HG03108 (cell line): ENCODE data around the gene RTN4RL1.
"Not testable (repeated sequence)": the region's sequence is repeated elsewhere in the genome, so short reads cannot be mapped to it uniquely, and the experiment has no call there.

Source experiments
- ATAC-seq: cut with Tn5 transposase; IDR thresholded peaks from one replicate; pipeline ENCODE4 v1.9.1; 2021; ENCODE audit warnings: moderate library complexity; ENCODE audit not compliant: unreplicated experiment

RTN4RL1 gene

DNA sequence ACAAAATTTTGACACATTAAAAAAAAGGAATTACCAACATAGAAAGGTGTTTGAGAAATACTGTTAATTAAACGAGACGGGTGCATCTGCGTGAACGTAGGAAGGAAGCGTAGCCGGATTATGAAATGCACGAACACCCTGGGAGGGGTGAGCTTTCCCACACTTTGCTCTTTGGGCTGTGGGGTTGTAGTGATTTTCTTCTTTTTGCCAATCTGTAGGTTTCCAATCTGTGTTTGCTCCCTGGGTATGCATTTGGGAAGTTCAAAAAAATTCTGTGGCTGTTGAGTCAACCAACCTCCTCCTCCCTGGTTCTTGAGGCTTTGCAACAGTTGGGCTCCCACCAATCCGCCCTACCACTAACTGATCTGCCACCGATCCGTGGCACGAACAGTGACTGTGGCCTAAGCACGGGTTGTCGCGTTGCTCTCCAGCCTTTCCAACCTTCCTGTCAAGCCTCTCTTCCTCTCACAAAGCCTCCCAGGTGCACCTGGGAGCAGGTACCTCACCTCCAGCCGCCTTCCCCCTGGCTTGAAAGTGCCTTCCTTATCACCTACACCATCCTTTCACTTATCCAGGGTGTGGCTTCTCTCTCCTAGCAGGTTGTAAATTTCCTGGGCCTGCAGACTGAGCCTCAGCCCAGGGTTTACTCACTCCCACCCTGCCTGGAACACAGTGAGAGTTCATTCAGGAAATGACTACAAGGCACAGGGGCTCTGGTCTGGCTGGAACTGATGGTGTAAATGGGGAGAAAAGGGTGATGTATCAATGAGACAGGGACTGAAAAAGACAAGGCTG, 16.6 kb downstream of the RTN4RL1 start:
- ATAC-seq: no peak

DNA sequence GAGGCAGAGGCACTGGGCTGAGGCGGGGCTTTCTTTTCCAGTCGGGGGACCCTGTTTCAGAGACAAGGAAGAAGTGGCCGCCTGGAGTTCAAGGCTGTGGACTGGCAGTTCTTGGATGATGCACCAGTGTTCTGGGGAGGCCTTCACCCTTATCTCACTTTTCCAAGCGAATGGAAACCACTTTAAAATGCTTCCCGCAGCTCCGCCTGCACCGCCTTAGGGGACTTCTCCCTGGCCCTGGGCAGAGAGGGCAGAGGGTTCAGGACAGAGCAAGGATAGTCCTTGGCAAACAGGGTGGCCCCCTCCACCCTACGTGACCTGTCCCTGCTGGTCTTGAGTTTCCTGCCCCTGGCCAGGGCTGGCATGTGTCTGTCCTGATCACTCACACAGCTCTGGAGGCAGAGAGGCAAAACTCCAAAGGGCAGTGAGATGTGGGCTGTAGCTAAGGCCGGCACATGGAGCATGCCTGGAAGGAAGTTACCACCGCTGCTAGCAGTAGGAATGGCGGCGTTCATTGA, 20.6 kb downstream of the RTN4RL1 start:
- no peak for ATAC-seq

DNA sequence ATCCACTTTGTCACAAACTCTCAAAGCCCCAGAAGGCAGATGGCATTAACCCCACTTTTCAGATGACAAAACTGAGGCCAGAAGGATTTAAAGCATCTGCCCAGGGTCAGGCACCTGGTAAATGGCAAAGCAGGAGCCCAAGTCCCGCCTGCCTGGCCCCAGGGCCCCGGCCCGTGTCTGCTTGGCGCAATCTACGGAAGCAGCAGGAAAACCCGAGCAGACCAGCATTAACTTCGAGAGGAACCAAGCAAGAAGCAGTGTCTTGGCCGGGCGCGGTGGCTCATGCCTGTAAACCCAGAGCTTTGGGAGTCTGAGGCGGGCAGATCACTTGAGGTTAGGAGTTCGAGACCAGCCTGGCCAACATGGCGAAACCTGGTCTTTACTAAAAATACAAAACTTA, 21.6 kb downstream of the RTN4RL1 start:
- no peak for ATAC-seq

DNA sequence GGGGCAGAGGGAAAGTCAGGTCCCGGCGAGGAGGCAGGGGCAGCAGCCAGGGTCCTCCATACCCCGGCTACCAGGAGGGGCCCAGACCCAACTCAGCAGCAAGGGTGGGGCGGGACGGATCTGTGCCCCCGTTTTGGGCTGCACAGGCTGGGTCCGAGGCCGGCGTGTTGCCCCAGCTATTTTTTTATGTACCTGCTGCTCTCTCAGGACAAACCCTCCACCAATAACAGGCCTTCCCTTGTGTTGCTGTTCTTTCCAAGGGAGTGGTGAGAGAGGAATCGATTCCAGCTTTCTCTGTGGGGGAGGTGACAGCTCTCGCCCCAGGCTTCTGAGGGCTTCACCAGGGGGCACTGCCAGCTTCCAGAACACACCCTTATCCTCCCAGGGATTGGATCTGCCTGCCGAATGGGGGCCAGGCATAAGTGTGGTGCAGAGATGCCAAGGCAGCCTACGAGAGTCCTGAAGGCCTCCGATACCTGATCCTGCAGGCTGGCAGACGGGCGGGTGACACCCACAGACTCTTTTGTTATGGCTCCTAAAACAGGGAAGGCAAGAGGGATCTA, 22.3 kb downstream of the RTN4RL1 start:
- no peak for ATAC-seq

DNA sequence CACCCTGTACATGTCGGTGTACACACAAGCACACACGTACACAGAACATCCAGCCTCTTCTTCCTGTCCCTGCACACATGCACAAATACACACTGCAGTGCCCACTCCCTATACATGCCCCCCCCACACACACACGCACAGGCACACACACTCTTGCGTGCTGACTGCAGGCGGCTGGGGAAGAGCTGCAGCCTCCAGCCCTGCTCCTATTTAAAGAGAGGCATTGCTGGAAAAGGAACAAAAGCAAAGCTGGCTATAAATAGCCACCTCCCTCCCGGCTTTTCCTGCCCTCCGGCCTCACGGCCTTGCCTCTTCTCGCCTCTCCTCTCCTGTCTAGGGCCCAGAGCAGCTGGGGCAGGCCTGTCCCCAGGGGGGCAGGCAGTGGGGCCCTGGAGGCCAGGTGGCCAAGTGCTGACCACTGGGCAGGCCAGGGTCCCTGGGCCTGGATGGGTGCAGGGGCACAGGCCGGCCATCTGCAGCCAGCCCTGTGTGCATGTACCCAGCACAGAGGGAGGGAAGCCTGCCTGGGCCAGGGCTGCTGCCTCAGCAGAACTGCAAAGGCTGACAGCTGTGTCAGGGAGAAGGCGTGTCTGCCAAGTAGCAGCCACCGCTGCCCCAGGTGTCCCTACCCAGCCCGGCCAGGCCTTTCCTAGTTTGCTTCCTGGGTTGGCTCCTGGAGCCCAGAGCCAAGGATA, 25.4 kb downstream of the RTN4RL1 start:
- no peak for ATAC-seq

DNA sequence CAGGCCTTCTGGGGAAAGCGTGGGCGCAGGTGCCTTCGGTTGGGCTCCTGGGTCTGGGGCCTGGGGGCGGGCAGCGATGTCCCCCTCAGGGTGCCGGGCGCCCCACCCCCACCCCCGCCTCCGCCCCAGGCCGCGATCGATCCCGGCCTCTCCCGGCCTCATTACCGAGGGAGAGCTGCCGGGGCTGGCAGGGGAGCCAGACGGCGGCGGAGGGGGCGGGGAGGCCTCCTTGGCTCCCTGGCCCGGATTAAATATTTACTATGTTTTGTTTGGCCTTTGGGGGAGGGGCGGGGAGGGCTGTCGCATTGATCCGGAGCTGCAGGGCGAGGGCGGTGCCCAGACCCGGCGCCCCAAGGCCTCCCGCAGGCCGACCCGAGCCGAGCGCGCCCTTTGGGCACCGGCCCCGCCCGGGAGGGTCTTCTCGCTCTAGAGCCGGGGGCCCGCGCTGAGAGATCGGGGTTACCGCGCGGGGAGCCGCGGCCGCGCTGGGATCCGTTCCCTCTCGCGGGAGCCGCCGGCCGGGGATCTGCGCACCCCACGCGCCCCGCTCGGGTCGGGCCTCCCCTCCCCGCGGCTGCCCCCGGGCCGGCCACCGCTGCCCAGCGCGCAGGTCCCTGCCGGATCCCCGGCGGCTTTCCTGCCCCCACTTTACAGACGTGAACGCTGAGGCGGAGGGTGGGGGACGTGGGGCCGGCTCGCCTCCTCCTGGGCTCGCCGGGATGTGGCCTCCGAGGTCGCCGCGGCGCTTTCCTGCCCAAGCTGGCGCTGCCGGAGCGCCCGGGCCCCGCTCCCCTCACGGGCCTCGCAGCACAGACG, 27.0 kb downstream of the RTN4RL1 start:
- no peak for ATAC-seq

DNA sequence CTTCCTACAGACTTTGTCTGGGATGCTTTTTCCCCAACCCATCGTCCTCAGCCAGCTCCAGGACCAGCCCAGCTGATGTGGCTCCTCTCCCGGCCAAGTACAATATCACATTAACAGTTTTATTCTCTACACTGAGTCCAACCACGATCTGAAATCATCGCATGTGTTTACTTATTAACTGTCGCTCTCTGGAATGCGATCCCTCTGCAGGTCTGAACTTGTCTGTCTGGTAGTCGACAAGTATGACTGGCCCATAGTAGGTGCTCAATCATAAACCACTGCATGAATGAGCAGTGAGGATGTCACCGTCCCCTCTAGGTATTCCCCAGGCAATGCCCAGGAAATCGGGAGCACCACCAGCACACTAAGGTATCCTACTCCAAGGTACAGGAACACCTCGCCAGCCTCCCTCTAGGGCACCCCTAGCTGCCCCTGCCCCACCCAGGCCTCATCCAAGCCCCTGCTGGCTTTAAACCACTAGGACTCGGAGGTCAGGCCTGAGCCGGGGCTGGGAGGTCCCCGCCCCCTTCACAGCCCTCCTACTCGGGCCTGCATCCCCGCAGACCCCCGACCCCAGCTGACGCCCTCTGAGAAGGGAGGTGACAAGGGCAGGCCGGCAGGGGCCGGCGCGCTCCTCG, 27.7 kb downstream of the RTN4RL1 start:
- ATAC-seq: no peak

DNA sequence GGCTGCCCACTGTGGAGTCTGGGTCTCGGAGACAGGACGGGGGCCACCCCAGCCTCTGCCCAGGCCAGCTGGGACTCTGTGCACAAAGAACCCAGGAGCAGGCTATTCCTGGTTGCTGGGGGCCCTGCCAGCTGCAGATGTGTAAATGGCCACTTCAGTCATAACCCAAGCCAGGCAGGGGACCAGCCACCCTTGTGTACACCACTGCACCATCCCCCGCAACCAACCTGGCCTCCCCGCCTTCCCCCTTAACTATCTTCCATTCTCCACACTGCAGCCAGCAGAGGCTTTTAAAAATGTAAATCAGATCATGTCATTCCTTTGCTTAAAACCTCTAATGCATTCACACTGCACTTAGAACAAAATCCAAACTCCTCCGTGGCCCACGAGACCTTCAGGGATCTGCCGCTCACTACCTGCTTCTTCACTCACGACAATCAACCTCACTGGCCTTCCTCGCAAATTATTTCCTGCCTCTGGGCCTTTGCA, 28.3 kb downstream of the RTN4RL1 start:
- ATAC-seq: no peak

DNA sequence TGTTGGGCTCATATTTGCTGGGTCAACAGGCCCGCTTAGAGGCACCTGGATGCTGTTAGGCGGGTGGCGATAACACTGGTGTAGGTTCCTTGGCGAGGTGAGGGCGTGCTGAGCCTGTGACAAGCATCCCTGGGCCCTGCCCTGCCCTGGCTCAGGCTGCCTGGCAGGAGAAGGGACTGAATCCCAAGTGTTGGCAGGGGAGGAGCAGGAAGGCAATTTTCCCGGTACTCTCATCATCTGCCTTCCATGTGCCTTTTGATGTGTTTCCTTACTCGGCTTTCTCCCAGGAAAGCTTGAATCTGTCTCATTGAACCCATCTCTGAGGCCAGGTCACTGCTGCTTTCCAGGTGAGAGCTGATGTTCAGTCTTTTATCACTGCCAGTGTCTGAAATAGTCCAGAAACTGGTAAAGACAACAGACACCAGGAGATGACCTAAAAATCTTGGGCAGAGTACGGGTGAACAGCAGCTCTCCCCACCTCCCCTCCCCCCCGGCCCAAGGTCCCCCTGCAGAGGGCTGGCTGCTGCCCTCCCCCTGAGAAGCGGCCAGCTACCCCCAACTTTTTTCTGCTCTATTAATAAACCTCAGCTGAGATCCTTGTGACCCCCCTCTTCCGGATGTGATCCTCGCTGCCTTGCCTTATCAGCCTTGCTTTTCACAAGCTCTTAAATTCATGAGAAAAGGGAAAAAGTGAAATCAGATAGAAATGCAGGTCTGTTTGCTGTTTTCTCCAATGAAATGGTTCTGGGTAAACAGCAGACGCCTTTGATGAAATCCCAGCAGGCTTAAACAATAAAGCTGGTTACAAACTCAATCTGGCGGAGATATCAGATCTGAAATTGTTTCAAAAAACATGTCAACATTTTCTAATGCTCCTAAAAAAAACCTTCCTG, 29.0 kb downstream of the RTN4RL1 start:
- ATAC-seq: no peak

DNA sequence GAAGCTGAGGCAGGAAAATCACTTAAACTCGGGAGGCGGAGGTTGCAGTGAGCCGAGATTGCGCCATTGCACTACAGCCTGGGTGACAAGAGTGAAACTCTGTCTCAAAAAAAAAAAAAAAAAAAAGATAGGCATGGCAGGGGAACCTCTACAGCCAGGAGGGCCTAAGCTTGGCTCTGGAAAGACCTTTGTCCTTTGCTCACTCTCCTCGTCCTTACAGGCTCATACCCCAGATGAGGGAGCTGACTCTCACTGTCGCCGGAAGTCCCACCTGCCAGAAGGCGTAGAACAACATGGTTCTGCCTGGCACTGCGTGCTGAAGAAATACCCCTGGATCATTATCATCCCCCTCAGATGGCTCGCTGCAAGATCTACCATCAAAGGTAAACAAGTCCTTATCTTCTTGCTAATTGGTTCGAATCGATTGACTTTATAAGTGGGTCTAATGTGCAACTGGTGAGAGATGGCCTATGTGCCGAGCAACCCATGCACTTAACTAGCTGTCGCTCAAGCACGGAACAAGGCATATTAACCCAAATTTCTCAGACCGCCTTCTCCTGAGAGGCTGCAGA, 29.7 kb downstream of the RTN4RL1 start:
- ATAC-seq: no peak

DNA sequence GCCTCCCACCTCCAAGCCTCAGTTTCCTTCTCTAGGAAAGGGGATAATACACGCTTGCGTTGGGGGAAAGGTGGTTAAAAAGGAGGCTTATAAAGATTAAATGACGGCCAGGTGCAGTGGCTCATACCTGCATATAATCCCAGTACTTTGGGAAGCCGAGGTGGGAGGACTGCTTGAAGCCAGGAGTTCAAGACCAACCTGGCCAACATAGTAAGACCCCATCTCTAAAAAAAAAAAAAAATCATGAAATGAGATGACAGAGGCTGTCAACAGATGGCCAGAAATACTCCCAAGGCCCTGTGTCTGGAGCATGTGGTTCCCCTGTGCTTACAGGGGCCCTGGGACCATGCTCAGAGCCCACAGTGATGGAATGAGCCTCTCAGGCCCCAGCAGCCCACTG, 30.4 kb downstream of the RTN4RL1 start:
- no peak for ATAC-seq

DNA sequence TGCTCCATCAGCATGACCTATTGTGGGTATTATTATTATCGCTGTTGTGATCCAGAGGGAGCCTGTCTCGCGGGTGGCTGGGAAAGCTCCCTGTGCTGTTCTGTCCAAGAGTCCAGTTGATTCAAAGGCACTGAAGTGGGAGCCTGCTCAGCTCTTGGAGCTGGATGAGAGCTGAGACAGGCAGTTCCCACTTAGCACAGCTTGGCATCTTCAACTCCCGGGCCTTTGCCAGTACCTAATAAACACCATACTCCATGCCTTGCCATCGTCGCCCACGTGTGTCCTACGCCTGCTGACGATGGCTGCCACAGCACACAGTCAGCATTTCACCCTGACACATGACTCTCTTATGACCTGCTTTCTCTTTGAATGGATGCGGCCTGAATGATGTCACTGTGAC, 32.6 kb downstream of the RTN4RL1 start:
- ATAC-seq: no peak

DNA sequence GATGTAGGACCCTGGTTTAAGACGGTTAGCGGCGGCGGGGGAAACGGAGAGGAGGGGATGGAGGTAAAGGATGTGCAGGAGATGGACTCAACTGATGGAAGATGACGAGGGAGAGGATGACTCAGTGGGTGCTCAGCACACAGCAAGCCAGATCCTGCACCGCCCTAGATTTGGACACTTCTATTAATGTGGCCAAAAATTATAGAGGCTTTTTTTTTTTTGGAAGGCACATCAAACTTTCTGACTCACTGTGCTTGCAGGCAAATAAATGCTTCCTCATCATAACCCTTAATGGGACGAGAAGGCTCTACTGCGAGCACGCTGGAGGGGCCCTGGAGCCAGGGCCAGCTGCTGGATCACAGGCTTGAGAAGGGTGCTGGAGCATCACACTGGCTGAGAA, 36.0 kb downstream of the RTN4RL1 start:
- no peak for ATAC-seq

DNA sequence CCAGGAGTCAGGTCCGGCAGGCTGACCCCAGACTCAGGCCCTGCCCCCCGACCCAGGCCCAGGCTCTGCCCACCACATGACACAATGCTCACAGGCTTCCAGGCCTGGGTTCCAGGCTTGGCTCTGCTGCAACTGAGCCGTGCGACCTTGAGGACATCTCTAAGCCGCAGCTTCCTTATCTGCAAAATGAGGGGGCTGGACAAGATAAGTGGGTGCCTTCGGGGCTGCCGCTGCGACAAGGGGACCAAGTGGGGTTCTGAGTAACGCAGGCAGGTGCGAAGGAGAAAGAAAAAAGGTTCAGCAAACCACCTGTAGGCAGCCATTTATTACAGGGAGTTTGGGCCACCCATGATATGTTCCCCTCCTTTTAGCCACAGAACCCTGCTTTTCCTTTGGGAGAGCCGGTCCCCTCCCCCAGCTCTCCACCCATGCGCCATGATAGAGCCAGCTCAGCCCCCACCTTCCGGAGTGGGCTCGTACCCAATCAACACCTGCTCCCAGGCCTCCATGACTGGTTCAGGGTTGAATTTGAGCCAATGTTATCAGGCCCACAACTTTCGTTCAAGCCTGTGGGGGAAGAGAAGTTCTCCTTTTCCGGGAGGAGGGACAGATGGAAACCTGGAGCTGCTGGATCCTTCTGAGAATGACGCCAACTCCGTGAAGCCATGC, 38.2 kb downstream of the RTN4RL1 start:
- ATAC-seq: no peak

DNA sequence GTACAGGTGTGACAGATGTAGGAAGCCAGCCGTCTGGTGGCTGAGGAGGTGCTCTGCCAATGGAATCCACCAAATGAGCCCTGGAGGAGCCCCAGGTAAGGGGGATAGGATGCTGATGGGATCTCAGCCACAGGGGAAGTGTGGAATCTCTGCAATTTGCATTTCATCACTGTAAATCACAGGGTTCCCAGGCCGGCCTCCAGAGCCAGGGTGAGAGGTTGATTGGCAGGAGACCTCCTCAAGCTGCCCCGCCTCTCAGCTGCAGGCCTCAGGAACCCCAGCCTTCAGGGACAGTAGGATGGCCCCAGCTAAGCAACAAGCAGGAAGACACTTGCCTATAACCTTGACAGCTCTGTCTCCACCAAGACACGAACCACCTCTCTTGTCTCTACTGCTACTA, 39.4 kb downstream of the RTN4RL1 start:
- ATAC-seq: no peak

DNA sequence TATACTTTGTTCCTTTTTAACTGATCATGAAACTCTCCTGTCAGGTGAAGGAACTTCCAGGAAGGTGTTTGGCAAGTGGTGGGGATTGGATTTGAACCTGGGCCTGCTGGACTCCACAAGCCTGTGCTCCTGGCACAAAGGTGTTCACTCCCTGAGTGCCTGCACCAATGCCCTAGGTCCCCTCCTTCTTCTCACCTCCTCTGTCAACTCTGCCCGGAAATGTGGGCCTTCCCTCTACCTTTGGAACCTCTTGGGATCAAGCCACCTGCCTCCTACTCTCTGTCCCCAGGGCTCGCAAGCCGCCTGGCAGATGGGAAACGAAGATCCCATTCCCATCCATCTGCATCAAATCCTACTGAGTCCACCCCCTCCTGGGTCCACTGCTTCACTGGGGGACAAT, 40.0 kb downstream of the RTN4RL1 start:
- no peak for ATAC-seq

DNA sequence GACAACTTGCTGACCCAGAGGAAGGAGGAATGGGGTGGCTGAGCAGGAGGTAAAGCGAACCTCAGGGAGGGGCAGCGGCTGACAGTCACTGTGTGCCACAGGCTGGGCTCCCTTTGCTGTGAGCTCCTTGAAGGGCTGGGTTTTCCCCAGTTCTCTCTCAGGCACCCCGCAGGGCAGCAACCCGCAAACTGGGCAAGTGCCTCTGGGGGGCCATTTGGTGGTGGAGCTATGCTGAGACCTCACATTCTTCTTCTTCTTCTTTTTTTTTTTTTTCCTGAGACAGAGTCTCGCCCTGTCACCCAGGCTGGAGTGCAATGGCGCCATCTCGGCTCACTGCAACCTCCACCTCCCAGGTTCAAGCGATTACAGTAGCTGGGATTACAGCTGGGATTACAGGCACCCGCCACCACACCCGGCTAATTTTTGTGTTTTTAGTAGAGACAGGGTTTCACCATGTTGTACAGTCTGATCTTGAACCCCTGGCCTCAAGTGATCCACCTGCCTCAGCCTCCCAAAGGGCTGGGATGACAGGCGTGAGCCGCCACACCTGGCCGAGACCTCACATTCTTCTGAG, 42.3 kb downstream of the RTN4RL1 start:
- ATAC-seq: not testable (repeated sequence)

DNA sequence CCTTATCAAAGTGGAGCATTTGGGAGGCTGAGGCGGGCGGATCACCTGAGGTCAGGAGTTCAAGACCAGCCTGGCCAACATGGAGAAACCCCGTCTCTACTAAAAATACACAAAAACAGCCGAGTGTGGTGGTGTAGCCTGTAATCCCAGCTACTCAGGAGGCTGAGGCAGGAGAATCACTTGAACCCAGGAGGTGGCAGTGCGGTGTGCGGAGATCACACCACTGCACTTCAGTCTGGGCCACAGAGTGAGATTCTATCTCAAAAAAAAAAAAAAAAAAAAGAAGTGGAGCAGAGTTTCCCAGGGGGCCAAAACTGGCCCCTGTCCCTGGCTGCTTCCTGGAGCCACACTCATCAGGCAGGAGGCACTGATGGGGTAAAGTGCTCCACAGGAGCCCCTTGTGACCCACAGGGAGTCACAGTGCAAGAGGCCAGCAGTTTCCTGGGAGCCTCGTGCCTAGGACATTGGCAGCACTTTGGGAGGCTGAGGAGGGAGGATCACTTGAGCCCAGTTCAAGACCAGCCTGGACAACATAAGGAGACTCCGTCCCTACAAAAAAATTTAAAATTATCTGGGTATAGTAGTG, 44.4 kb downstream of the RTN4RL1 start:
- ATAC-seq: no peak
